ENCODE measurements around the gene KLHDC8B.

Gene KLHDC8B

GRCh38 chr3:49161197-49161596 lies 10.2 kb upstream of the KLHDC8B start:
- DNase-seq, result no peak

- no peak for DNase-seq
Observed at GRCh38 chr3:49161808-49162530, 9.4 kb upstream of the KLHDC8B start.

DNA sequence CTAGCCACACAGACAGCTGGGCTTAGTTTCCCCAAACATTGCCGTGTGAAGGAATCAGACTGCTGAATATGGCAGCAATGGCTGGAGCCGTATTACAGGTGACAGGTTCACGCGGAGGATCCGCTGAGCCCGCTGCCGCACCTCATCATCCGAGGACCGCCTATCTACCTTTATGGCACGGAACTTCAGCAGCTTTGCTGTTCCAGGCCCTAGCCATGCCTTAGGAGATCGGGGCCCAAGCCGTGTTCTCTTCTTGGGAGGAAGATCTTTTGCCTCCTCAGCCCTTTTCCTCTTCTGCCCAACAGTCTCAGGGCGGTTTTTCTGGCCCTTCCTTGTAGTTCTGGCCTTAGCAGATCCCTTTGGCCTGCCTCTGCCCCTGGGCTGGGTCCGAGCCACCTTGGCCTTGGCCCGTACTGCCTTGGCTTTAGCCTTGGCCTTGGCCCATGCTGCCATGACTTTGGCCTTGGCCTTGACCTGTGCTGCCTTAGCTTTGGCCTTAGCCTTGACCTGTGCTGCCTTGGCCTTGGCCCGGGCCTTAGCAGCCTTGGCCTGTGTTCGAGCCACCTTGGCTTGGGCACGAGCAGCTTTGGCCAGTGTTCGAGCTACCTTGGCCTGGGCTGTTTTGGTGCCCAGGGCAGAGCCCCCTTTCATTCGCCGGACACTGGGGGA lies 8.5 kb upstream of the KLHDC8B start:
- DNase-seq, result no peak

DNA sequence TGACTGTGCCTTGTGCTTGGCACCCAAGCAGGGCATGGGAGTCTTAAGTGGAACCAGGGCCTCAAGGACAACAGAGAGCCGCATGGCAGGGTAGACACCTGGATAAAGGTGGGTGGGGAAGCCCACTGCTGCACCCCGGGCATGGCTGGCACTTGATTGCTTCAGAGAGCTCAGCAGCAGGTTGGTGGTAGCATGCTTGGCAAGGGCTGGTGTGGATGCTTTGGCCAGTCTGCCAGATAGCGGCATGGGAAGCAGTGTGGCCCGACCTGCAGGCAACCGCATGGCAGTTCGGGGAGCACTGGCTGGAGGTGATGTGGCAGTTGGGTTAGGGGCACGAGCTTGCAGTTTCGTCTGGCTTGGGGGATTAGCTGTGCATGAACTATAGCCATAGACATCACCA lies 7.8 kb upstream of the KLHDC8B start:
- no peak for DNase-seq

GRCh38 chr3:49164983-49165720 lies 6.2 kb upstream of the KLHDC8B start:
- DNase-seq, result no peak

DNA sequence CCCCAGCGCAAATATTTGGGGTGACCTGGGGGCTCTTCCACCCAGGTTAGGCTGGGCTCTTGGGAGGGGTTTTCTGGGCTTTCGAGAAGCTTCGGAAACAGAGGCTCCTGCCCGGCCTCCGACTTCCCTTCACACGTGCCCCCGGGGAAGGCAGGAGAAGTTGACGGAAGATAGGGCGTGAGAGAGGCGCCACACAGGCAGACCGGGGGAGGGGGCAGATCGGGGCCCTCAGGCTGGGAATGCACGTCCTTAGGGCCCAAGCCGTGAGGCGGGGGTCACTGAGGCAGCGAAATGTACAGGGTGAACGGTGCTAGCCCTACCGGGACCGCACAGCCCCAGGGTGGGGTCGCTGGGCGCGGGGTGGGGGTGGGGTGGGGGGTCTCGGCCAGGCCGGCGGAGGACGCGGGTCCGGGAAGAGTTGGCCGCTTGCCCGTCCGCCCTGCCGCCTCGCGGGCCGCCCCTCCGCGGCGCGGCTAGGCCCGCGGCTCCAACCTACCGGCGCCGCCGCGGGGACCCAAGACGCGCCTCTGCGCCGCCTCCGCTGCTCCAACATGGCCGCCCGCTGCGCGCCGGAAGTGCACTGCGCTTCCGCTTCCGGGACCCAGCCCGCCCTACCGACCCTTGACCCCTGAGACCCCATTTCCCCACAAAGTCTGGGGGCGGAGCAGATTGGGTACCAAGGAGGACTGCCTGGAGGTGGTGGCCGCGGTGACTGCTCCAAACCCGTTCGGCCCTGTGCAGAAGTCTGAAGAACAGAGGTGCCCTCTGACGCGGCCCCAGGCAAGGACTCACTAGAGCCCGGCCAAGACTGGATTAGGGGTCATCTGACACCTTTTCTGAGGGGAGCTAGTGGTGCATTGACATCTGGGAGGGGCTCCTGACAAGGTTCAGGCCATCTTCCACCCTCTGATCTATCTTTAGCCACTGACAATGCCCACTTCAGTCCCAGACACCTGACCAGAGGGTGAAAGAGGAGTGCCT lies 5.3 kb upstream of the KLHDC8B start, which contains the start of gene CCDC71:
Gene CCDC71, minus strand, starts transcription at position 561 of the 981 bp plus-strand sequence. CDS start 2,123 bp downstream, outside the sequence.
- DNase-seq, result peak; percentile 18

DNA sequence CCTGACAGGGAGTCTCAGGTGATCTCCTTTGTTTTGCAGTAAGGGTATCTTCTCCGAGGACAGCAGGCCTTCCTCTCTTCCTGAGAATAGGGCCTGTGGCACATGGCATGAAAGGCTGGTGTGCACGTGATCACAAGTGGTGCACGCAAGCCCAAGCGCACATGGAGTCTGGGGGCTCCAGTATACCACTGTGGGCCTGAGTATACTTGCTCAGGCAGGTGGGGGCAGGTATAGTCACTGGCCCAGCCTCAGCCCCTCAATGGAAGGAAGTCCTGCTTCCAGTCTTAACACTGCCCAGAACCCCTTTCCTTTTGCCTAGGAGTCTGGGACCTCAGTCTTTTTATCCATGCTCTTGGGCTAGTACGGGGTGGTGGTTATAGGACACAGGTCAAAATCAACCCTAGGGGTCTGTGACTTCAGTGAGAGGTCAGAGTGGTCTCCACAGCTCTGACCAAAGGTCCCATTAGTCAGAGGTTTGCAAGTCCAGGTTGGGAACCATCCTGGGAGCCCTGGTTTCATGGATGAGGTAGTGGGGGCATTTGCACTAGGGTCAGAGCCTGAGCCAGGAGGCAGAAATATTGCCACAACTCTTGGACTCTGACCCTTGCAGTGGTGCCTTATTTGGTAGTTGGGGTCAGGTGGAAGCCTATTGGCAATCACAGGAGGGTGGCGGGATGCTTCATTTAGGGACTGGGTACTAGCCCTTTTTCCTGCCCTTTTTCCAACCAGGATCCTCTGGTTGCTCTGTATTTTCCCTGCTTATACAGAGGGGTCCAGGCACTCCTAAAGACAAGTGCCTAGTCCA lies 4.4 kb upstream of the KLHDC8B start:
- no peak for DNase-seq

DNA sequence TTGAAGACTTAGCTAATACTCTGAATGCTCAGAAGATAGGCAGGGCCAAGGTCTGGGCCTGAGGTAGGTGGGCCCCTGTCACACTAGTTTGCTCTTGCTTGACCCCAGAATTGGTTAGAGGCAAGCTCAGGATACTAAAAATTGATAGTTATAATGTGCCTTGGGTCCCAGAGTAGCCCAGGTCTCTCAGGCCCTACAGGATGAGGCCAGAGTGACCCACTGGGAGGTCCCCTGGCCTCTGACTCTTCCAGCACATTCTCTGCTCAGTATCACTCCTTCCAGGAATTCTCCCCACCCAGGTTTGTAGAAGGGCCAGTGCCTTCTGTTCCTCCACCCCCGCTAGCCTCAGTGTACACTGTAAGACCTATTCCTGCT lies 667 bp upstream of the KLHDC8B start:
- no peak for DNase-seq

DNA sequence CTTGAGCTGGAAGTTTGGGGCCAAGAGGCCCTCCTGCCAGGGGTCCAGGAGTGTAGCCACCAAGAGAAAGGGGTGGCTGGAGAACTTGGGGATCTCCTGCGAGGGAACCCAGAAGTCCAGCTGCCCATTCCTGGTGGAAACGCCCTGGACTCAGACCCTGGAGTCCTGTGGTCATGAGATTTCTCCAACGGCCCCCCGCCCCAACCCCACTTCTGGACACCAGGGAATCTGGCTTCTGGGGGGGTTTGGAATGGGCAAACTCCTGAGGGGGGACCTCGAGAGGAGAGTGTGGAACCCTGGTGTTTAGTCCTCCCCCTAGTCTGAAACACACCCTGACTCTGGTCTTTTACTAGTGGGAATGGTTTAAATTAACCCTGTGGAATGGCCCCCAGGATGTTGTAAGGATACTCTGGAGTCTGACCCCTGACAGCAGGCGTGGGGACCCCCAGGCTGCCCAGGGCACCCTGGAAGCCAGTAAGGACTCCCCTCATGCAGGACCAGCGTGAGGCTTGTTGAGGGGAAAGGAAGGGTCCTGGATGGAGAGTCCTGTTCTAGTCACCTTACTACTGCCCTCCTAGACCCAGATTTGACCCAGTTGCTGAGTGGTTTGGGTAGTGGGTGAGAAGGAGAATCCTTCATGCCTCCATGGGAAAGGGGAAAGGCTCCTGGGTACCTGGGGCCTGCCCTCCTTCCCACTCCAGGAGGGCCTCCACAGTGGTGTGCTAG lies 540 bp downstream of the KLHDC8B start:
- no peak for DNase-seq

- DNase-seq, result no peak
Observed at GRCh38 chr3:49172551-49173041, 1.2 kb downstream of the KLHDC8B start.

DNA sequence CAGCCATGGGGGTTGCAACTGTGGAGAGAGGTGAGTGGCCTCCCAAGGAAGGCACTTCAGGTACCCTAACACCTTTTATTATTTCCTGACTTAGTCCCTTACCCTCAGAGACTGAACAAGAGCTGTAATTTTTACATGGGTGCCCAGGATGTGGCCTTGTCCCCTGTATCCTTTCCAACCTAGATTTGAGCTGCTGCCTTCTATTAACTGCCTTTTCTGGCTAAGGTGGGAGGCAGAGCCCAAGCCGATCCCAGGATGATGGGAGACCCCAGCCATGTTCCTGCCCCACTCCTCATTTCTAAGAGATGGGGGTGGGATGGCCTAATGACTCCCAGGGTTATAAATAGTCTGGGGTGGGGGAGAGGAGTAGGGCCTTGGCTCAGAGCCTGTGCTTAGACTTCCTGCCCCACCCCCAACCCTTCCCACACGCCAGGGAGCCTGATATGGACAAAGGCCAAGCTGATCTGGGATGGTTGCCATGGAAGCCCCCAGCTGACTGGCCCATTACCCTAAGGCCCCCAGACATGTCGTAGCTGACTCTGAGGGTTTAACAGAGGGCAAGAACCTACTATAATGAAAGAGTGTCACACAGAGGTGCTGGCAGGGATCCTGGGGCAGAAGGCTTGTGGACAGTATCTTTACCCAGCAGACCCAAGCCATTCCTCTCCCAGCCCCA lies 1.9 kb downstream of the KLHDC8B start:
- peak; percentile 73 for DNase-seq

GRCh38 chr3:49173792-49174170 lies 2.4 kb downstream of the KLHDC8B start:
- peak; percentile 41 for DNase-seq

GRCh38 chr3:49174397-49174985 lies 3.1 kb downstream of the KLHDC8B start:
- no peak for DNase-seq

DNA sequence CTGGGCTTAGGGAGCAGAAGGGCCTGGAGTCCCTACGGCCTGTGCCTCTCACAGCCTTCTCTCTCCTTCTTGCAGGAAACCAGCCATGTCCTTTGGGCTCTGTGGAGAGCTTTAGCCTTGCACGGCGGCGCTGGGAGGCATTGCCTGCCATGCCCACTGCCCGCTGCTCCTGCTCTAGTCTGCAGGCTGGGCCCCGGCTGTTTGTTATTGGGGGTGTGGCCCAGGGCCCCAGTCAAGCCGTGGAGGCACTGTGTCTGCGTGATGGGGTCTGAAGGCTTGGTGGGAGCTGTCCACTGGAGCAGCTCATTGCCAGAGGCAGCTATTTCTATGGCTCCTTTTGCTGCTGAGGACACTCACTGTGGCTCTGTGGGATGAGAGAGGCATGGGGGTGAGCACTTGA lies 4.1 kb downstream of the KLHDC8B start:
- no peak for DNase-seq

DNA sequence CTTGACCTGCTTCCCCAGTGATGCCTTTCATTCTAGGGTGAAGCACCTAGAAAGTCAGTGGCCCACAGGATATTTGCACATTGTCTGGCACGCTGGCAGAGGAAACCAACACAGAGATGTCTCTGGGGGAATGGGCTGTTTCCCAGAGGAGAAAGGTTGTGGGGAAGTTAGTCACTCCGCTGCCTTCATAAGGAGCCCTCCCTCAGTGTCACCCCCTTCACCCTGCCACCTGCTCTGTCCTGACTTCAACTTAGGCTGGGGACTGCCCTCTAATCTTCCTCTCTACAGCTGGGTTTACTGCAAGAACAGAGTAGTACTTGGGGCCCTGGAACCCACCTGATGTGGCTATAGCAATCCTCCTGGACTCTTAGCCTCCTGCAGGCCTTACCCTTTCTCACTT lies 5.7 kb downstream of the KLHDC8B start:
- DNase-seq, result no peak

DNA sequence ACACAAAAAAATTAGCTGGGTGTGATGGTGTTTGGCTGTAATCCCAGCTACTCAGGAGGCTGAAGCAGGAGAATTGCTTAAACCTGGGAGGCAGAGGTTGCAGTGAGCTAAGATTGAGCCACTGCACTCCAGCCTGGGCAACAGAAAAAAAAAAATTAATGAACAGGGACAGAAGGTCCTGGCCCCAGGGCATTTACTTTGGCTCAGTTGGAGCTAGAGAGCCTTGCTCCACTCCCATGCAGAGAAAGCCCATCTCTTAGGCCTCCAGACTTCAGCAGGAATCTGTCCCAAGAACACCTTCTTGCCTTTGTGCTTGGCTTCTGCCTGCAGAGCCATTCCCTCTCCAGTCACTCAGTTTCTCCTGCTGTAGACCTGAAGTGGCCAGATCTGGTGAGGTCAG lies 8.7 kb downstream of the KLHDC8B start:
- DNase-seq, result no peak

GRCh38 chr3:49181351-49181750 lies 10.0 kb downstream of the KLHDC8B start:
- no peak for DNase-seq

DNA sequence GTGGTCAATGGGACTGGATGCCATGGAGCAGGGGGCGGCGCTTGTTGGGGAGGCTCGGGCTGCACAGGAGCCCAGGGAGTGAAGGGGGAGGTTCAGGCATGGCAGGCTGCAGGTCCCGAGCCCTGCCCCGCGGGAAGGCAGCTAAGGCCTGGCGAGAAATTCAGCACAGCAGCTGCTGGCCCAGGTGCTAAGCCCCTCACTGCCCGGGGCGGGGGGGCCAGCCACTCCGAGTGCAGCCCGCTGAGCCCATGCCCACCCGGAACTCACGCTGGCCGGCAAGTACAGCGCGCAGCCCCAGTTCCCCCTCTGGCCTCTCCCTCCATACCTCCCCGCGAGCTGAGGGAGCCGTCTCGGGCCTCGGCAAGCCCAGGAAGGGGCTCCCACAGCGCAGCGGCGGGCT lies 11.3 kb downstream of the KLHDC8B start:
- DNase-seq, result no peak

DNA sequence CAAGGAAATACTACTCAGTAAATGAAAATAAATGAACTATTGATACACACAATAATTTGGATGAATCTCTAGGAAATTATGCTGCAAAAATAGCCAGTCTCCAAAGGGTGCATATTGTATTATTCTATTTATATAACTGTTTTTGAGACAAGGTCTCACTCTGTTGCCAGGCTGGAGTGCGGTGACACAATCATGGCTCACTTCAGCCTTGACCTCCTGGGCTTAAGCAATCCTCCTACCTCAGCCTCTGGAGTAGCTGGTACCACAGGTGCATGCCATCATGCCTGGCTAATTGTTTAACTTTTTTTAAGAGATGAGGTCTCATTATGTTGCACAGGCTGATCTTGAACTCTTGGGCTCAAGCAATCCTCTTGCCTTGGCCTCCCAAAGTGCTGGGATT lies 12.5 kb downstream of the KLHDC8B start:
- no peak for DNase-seq

GRCh38 chr3:49191741-49192140 lies 20.3 kb downstream of the KLHDC8B start:
- DNase-seq, result no peak
